ENCODE results near the gene PES1.

PES1 gene

DNA sequence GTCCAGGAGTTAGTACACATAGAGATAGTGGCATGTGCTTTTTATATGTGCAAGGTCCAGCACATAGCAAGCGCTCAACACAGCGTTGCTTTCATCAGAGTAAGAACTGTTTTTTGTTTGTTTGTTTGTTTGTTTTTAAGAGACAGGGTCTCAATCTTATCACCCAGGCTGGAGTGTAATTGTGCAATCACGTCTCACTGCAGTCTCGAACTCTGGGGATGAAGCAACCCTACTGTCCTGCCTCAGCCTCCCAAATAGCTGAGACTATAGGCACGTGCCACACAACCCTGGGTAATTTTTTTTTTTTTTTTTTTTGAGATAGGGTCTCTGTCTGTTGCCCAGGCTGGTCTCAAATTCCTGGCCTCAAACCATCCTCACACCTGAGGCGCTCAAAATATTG lies 26.1 kb upstream of the PES1 start:
- no peak for DNase-seq (ENCODE audit: low read depth)
- no peak for TF ChIP-seq CTCF (conservative IDR thresholded peaks at IDR 0.05; ENCODE audit: control insufficient read depth, insufficient read depth, low read depth, low read length)
- H3K4me3 ChIP-seq (ENCODE audit: control insufficient read depth, low read depth, low read length): no peak overlapping the region

DNA sequence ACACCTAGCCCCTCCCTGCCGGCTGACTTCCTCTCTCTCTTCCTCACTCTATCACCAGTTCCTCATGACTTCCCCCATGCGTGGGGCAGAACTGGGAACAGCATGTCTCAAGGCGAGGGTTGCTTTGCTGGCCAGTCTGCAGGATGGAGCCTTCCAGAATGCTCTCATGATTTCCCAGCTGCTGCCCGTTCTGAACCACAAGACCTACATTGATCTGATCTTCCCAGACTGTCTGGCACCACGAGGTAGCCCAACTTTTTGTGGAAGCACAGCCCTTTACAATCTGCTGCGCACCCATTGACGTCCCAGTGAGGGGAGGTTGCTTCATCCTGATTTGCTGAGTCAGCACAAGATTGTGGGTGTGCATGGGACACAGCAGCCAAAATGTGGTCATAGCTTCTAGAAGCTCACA lies 23.8 kb upstream of the PES1 start:
- no peak for TF ChIP-seq CTCF (conservative IDR thresholded peaks at IDR 0.05; ENCODE audit: control insufficient read depth, insufficient read depth, low read depth, low read length)
- H3K4me3 ChIP-seq (ENCODE audit: control insufficient read depth, low read depth, low read length): no peak overlapping the region
- DNase-seq (ENCODE audit: low read depth): no peak

DNA sequence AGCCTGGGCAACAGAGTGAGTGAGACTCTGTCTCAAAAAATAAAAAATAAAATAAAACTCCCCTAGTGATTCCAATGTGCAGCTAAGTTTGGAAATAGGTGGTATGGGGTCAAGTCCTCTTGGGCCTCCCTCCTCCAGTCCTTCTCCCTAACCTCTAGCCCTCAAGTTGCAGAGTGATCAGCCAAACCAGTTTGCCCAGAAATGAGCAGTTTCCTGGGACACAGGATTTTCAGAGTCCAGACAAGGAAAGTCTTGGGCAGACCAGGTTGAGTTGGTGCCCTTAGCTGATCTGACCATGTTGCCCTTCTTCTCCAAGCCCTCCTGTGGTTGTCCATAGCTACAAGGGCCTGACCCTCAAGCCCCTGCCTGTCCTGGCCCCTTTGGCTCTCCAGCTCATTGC lies 23.2 kb upstream of the PES1 start:
- DNase-seq (ENCODE audit: low read depth): no peak
- TF ChIP-seq CTCF (conservative IDR thresholded peaks at IDR 0.05; ENCODE audit: control insufficient read depth, insufficient read depth, low read depth, low read length): no peak
- H3K4me3 ChIP-seq (ENCODE audit: control insufficient read depth, low read depth, low read length): no peak overlapping the region

DNA sequence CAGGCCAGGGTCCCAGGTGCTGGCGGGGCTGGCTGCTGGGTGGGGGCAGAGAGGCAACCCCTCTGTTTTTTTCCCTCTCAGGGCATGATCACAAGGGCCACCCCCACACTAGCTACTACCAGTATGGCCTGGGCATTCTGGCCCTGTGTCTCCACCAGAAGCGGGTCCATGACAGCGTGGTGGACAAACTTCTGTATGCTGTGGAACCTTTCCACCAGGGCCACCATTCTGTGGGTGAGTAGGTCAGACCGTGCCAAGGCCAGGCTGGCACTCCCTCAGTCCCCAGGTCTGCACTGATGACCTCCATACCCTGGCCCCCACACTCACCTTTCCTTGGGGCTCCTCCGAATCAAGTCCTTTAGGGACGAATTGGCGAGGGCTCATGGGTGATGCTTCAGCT lies 22.6 kb upstream of the PES1 start:
- no peak for DNase-seq (ENCODE audit: low read depth)
- H3K4me3 ChIP-seq (ENCODE audit: control insufficient read depth, low read depth, low read length): no peak overlapping the region
- TF ChIP-seq CTCF (conservative IDR thresholded peaks at IDR 0.05; ENCODE audit: control insufficient read depth, insufficient read depth, low read depth, low read length): no peak

GRCh38 chr22:30612789-30613188 lies 21.1 kb upstream of the PES1 start:
- no peak for DNase-seq (ENCODE audit: low read depth)
- no peak overlapping the region for H3K4me3 ChIP-seq (ENCODE audit: control insufficient read depth, low read depth, low read length)
- TF ChIP-seq CTCF (conservative IDR thresholded peaks at IDR 0.05; ENCODE audit: control insufficient read depth, insufficient read depth, low read depth, low read length): no peak

- TF ChIP-seq CTCF (conservative IDR thresholded peaks at IDR 0.05; ENCODE audit: control insufficient read depth, insufficient read depth, low read depth, low read length): no peak
- DNase-seq (ENCODE audit: low read depth): no peak
- no peak overlapping the region for H3K4me3 ChIP-seq (ENCODE audit: control insufficient read depth, low read depth, low read length)
Measured at GRCh38 chr22:30611197-30611596, 19.5 kb upstream of the PES1 start.

GRCh38 chr22:30610299-30610698 lies 18.6 kb upstream of the PES1 start:
- no peak for DNase-seq (ENCODE audit: low read depth)
- TF ChIP-seq CTCF (conservative IDR thresholded peaks at IDR 0.05; ENCODE audit: control insufficient read depth, insufficient read depth, low read depth, low read length): no peak

More at GRCh38 chr22:30610299-30610698, 18.6 kb upstream of the PES1 start:
- no peak overlapping the region for H3K4me3 ChIP-seq (ENCODE audit: control insufficient read depth, low read depth, low read length)
